Right ventricle myocardium superior (tissue), 1 donor: ENCODE results near the gene NDFIP2. TPM values are rescaled to one million over a fixed set of nuclear protein-coding genes. Genes with fewer than 3 reads are reported as not detected.

Experiments used
- total RNA-seq: library from RNA; stranded (reverse); fragmentation: NEBNext Ultra II Directional; extraction: Animal tissue kit (Norgen Biotek cat#: 25700); gene quantifications from one replicate; pipeline ENCODE4 v1.2.1, GENCODE V29; 2021
- donor health status: DM: no; HTN: yes; CAD: no; lungs with severe emphysema.

NDFIP2 gene
- total RNA-seq, 1 donor from 2014 or later: 33.9 TPM

Other genes with a start within 250 kb of the NDFIP2 start
- 17.3 TPM for gene RBM26, start 74.9 kb upstream of the NDFIP2 start, total RNA-seq